ENCODE measurements around the gene DSP.

DSP gene

GRCh38 chr6:7578931-7579330, 37.5 kb downstream of the DSP start:
- Histone ChIP-seq H3K4me3 (ENCODE audit: extremely low read depth, insufficient read depth, low read length, poor library complexity, severe bottlenecking) (no peak overlapping the region), H3K27ac (ENCODE audit: low read depth, low read length, severe bottlenecking) (no peak overlapping the region), H3K36me3 (ENCODE audit: control insufficient read depth, insufficient read depth, low read length) (peaks cover 91% of the 10 kb centered on the region), H3K4me1 (ENCODE audit: control insufficient read depth, insufficient read depth, low read length, poor library complexity, severe bottlenecking) (no peaks in the 10 kb centered on the region), H3K9me3 (ENCODE audit: control insufficient read depth, low read length) (no peaks in the 10 kb centered on the region)
- WGBS, 2 experiments (ENCODE audit: insufficient coverage in 2 of 2) = 100% methylated on average over 1 to 2 of the region's 2 CpGs

GRCh38 chr6:7579851-7580250, 38.4 kb downstream of the DSP start:
- no peaks in the 10 kb centered on the region for H3K9me3 ChIP-seq (ENCODE audit: control insufficient read depth, low read length)
- no peaks in the 10 kb centered on the region for H3K4me1 ChIP-seq (ENCODE audit: control insufficient read depth, insufficient read depth, low read length, poor library complexity, severe bottlenecking)
- no peak overlapping the region for H3K4me3 ChIP-seq (ENCODE audit: extremely low read depth, insufficient read depth, low read length, poor library complexity, severe bottlenecking)
- H3K27ac ChIP-seq (ENCODE audit: low read depth, low read length, severe bottlenecking) = no peak overlapping the region
- H3K36me3 ChIP-seq (ENCODE audit: control insufficient read depth, insufficient read depth, low read length) = peaks cover 91% of the 10 kb centered on the region
- 95 to 97% methylated on average over 7 to 9 of the region's 9 CpGs for WGBS, 2 experiments (ENCODE audit: insufficient coverage in 2 of 2)

DNA sequence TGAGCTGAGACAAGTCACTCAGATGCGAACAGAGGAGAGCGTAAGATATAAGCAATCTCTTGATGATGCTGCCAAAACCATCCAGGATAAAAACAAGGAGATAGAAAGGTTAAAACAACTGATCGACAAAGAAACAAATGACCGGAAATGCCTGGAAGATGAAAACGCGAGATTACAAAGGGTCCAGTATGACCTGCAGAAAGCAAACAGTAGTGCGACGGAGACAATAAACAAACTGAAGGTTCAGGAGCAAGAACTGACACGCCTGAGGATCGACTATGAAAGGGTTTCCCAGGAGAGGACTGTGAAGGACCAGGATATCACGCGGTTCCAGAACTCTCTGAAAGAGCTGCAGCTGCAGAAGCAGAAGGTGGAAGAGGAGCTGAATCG, 39.1 kb downstream of the DSP start:
- no peaks in the 10 kb centered on the region for H3K9me3 ChIP-seq (ENCODE audit: control insufficient read depth, low read length)
- H3K4me3 ChIP-seq (ENCODE audit: extremely low read depth, insufficient read depth, low read length, poor library complexity, severe bottlenecking) = no peak overlapping the region
- H3K36me3 ChIP-seq (ENCODE audit: control insufficient read depth, insufficient read depth, low read length) = peaks cover 92% of the 10 kb centered on the region
- WGBS, 2 experiments (ENCODE audit: insufficient coverage in 2 of 2) = 93 to 99% methylated on average over 13 of the region's 13 CpGs
- H3K4me1 ChIP-seq (ENCODE audit: control insufficient read depth, insufficient read depth, low read length, poor library complexity, severe bottlenecking) = no peaks in the 10 kb centered on the region
- no peak overlapping the region for H3K27ac ChIP-seq (ENCODE audit: low read depth, low read length, severe bottlenecking)

DNA sequence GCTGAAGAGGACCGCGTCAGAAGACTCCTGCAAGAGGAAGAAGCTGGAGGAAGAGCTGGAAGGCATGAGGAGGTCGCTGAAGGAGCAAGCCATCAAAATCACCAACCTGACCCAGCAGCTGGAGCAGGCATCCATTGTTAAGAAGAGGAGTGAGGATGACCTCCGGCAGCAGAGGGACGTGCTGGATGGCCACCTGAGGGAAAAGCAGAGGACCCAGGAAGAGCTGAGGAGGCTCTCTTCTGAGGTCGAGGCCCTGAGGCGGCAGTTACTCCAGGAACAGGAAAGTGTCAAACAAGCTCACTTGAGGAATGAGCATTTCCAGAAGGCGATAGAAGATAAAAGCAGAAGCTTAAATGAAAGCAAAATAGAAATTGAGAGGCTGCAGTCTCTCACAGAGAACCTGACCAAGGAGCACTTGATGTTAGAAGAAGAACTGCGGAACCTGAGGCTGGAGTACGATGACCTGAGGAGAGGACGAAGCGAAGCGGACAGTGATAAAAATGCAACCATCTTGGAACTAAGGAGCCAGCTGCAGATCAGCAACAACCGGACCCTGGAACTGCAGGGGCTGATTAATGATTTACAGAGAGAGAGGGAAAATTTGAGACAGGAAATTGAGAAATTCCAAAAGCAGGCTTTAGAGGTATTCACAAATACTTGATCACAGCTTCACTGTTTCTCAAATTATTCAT, 39.6 kb downstream of the DSP start:
- Histone ChIP-seq H3K36me3 (ENCODE audit: control insufficient read depth, insufficient read depth, low read length) (peaks cover 91% of the 10 kb centered on the region), H3K4me1 (ENCODE audit: control insufficient read depth, insufficient read depth, low read length, poor library complexity, severe bottlenecking) (no peaks in the 10 kb centered on the region), H3K27ac (ENCODE audit: low read depth, low read length, severe bottlenecking) (no peak overlapping the region), H3K4me3 (ENCODE audit: extremely low read depth, insufficient read depth, low read length, poor library complexity, severe bottlenecking) (no peak overlapping the region), H3K9me3 (ENCODE audit: control insufficient read depth, low read length) (no peaks in the 10 kb centered on the region)
- 95 to 97% methylated on average over 13 to 14 of the region's 14 CpGs for WGBS, 2 experiments (ENCODE audit: insufficient coverage in 2 of 2)

DNA sequence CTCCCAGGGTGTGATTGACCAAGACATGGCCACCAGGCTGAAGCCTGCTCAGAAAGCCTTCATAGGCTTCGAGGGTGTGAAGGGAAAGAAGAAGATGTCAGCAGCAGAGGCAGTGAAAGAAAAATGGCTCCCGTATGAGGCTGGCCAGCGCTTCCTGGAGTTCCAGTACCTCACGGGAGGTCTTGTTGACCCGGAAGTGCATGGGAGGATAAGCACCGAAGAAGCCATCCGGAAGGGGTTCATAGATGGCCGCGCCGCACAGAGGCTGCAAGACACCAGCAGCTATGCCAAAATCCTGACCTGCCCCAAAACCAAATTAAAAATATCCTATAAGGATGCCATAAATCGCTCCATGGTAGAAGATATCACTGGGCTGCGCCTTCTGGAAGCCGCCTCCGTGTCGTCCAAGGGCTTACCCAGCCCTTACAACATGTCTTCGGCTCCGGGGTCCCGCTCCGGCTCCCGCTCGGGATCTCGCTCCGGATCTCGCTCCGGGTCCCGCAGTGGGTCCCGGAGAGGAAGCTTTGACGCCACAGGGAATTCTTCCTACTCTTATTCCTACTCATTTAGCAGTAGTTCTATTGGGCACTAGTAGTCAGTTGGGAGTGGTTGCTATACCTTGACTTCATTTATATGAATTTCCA, 43.9 kb downstream of the DSP start:
- no peaks in the 10 kb centered on the region for H3K9me3 ChIP-seq (ENCODE audit: control insufficient read depth, low read length)
- H3K36me3 ChIP-seq (ENCODE audit: control insufficient read depth, insufficient read depth, low read length) = peaks cover 57% of the 10 kb centered on the region
- H3K4me3 ChIP-seq (ENCODE audit: extremely low read depth, insufficient read depth, low read length, poor library complexity, severe bottlenecking) = no peak overlapping the region
- H3K27ac ChIP-seq (ENCODE audit: low read depth, low read length, severe bottlenecking) = no peak overlapping the region
- H3K4me1 ChIP-seq (ENCODE audit: control insufficient read depth, insufficient read depth, low read length, poor library complexity, severe bottlenecking) = no peaks in the 10 kb centered on the region
- WGBS, 2 experiments (ENCODE audit: insufficient coverage in 2 of 2) = 97% methylated on average over 16 to 24 of the region's 28 CpGs

GRCh38 chr6:7587631-7588100, 46.2 kb downstream of the DSP start:
- H3K27ac ChIP-seq (ENCODE audit: low read depth, low read length, severe bottlenecking) = no peak overlapping the region
- WGBS, 2 experiments (ENCODE audit: insufficient coverage in 2 of 2) = 88 to 96% methylated on average over 2 of the region's 3 CpGs
- H3K9me3 ChIP-seq (ENCODE audit: control insufficient read depth, low read length) = no peaks in the 10 kb centered on the region
- peaks cover 45% of the 10 kb centered on the region for H3K36me3 ChIP-seq (ENCODE audit: control insufficient read depth, insufficient read depth, low read length)
- peaks cover 3% of the 10 kb centered on the region for H3K4me1 ChIP-seq (ENCODE audit: control insufficient read depth, insufficient read depth, low read length, poor library complexity, severe bottlenecking)
- H3K4me3 ChIP-seq (ENCODE audit: extremely low read depth, insufficient read depth, low read length, poor library complexity, severe bottlenecking) = no peak overlapping the region

GRCh38 chr6:7588506-7588905, 47.0 kb downstream of the DSP start:
- 83% methylated on average over 1 of the region's 4 CpGs; no CpG with 5 or more reads in 1 of the 2 experiments for WGBS, 2 experiments (ENCODE audit: insufficient coverage in 2 of 2)
- Histone ChIP-seq H3K36me3 (ENCODE audit: control insufficient read depth, insufficient read depth, low read length) (peaks cover 44% of the 10 kb centered on the region), H3K9me3 (ENCODE audit: control insufficient read depth, low read length) (no peaks in the 10 kb centered on the region), H3K4me3 (ENCODE audit: extremely low read depth, insufficient read depth, low read length, poor library complexity, severe bottlenecking) (no peak overlapping the region), H3K4me1 (ENCODE audit: control insufficient read depth, insufficient read depth, low read length, poor library complexity, severe bottlenecking) (peaks cover 4% of the 10 kb centered on the region), H3K27ac (ENCODE audit: low read depth, low read length, severe bottlenecking) (no peak overlapping the region)

DNA sequence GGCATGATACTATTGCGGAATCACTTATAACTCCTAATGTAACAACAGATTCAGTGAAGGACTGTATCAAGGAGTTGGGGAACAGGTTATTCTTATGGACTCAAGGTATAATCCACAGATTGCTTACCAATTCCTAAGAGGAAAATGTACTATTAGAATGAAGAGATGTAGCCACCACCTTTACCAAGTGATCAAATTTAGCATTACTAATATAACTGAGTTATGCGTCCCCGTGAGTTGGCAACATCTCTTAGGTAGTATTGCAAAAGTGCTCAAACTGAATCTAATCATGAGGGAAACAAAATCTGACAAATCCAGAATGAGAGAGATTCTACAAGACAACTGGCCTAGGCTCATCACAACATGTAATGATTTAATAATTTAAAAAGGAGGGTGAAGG, 47.8 kb downstream of the DSP start:
- Histone ChIP-seq H3K4me3 (ENCODE audit: extremely low read depth, insufficient read depth, low read length, poor library complexity, severe bottlenecking) (no peak overlapping the region), H3K36me3 (ENCODE audit: control insufficient read depth, insufficient read depth, low read length) (peaks cover 41% of the 10 kb centered on the region), H3K4me1 (ENCODE audit: control insufficient read depth, insufficient read depth, low read length, poor library complexity, severe bottlenecking) (peaks cover 4% of the 10 kb centered on the region), H3K27ac (ENCODE audit: low read depth, low read length, severe bottlenecking) (no peak overlapping the region), H3K9me3 (ENCODE audit: control insufficient read depth, low read length) (no peaks in the 10 kb centered on the region)
- WGBS, 2 experiments (ENCODE audit: insufficient coverage in 2 of 2) = no CpG with 5 or more reads among the region's 3 CpGs

GRCh38 chr6:7589949-7590917, 48.8 kb downstream of the DSP start, which contains the start of gene SNRNP48:
Gene SNRNP48, plus strand, starts transcription at chr6:7590198. Its CDS starts 60 bp downstream, at chr6:7590258.
- Histone ChIP-seq H3K27ac (ENCODE audit: low read depth, low read length, severe bottlenecking) (no peak within 1 kb of the TSS), H3K4me1 (ENCODE audit: control insufficient read depth, insufficient read depth, low read length, poor library complexity, severe bottlenecking) (peaks cover 4% of the 10 kb centered on the region), H3K36me3 (ENCODE audit: control insufficient read depth, insufficient read depth, low read length) (peaks cover 41% of the 10 kb centered on the region), H3K4me3 (ENCODE audit: extremely low read depth, insufficient read depth, low read length, poor library complexity, severe bottlenecking) (peak within 1 kb of the TSS; percentile 95), H3K9me3 (ENCODE audit: control insufficient read depth, low read length) (no peaks in the 10 kb centered on the region)
- 0% methylated on average over 54 to 56 of the region's 72 CpGs for WGBS, 2 experiments (ENCODE audit: insufficient coverage in 2 of 2)

- H3K36me3 ChIP-seq (ENCODE audit: control insufficient read depth, insufficient read depth, low read length) = peaks cover 41% of the 10 kb centered on the region
- 49 to 52% methylated on average over 7 of the region's 10 CpGs for WGBS, 2 experiments (ENCODE audit: insufficient coverage in 2 of 2)
- H3K4me1 ChIP-seq (ENCODE audit: control insufficient read depth, insufficient read depth, low read length, poor library complexity, severe bottlenecking) = peaks cover 4% of the 10 kb centered on the region
- no peaks in the 10 kb centered on the region for H3K9me3 ChIP-seq (ENCODE audit: control insufficient read depth, low read length)
- no peak overlapping the region for H3K27ac ChIP-seq (ENCODE audit: low read depth, low read length, severe bottlenecking)
- peak overlapping the region; percentile 95 for H3K4me3 ChIP-seq (ENCODE audit: extremely low read depth, insufficient read depth, low read length, poor library complexity, severe bottlenecking)
Observed at GRCh38 chr6:7590918-7591302, 49.4 kb downstream of the DSP start.
